Fibroblast of upper back skin (primary cell): ENCODE data around the gene COL25A1.
"Not testable (repeated sequence)": the region's sequence is repeated elsewhere in the genome, so short reads cannot be mapped to it uniquely, and the experiment has no call there.

ENCODE experiments used
- DNase-seq: peaks from one replicate; pipeline ENCODE4 v3.0.0-alpha.2; 2013

COL25A1 gene

GRCh38 chr4:108893468-108893867 is 409.0 kb downstream of the COL25A1 start:
- no peak for DNase-seq

GRCh38 chr4:108891896-108892590 is 410.4 kb downstream of the COL25A1 start:
- DNase-seq, result peak; percentile 42

GRCh38 chr4:108890484-108890881 is 412.0 kb downstream of the COL25A1 start:
- peak; percentile 43 for DNase-seq

GRCh38 chr4:108889696-108890483 is 412.6 kb downstream of the COL25A1 start:
- peak; percentile 66 for DNase-seq

GRCh38 chr4:108888769-108889168 is 413.7 kb downstream of the COL25A1 start:
- DNase-seq, result peak; percentile 51

- no peak for DNase-seq
Observed at GRCh38 chr4:108887034-108887433, 415.4 kb downstream of the COL25A1 start.

GRCh38 chr4:108885211-108885610 is 417.2 kb downstream of the COL25A1 start:
- peak; percentile 79 for DNase-seq

GRCh38 chr4:108884596-108884995 is 417.9 kb downstream of the COL25A1 start:
- peak; percentile 45 for DNase-seq

- DNase-seq, result peak; percentile 74
Observed at GRCh38 chr4:108881986-108882385, 420.5 kb downstream of the COL25A1 start.

GRCh38 chr4:108881190-108881589 is 421.3 kb downstream of the COL25A1 start:
- peak; percentile 97 for DNase-seq

- no peak for DNase-seq
Observed at GRCh38 chr4:108878806-108879205, 423.7 kb downstream of the COL25A1 start.

- DNase-seq, result no peak
Observed at GRCh38 chr4:108877821-108878220, 424.6 kb downstream of the COL25A1 start.

- DNase-seq, result no peak
Observed at GRCh38 chr4:108874806-108875205, 427.7 kb downstream of the COL25A1 start.

- DNase-seq, result not testable (repeated sequence)
Observed at GRCh38 chr4:108869970-108870369, 432.5 kb downstream of the COL25A1 start.

GRCh38 chr4:108868606-108869227 is 433.7 kb downstream of the COL25A1 start:
- DNase-seq, result no peak

GRCh38 chr4:108867476-108867875 is 435.0 kb downstream of the COL25A1 start:
- DNase-seq, result peak; percentile 20

GRCh38 chr4:108861334-108861733 is 441.1 kb downstream of the COL25A1 start:
- no peak for DNase-seq

GRCh38 chr4:108854786-108855185 is 447.7 kb downstream of the COL25A1 start:
- peak; percentile 30 for DNase-seq

GRCh38 chr4:108852691-108853090 is 449.8 kb downstream of the COL25A1 start:
- no peak for DNase-seq

- peak; percentile 76 for DNase-seq
Observed at GRCh38 chr4:108851366-108851765, 451.1 kb downstream of the COL25A1 start.

GRCh38 chr4:108850219-108850649 is 452.2 kb downstream of the COL25A1 start:
- DNase-seq, result no peak

- peak; percentile 85 for DNase-seq
Observed at GRCh38 chr4:108849611-108850168, 452.8 kb downstream of the COL25A1 start.

GRCh38 chr4:108846568-108846967 is 455.9 kb downstream of the COL25A1 start:
- DNase-seq, result no peak
